Body of pancreas (tissue), 4 donors: ENCODE data around the gene HAGHL. TPM values are rescaled to one million over a fixed set of nuclear protein-coding genes. Genes with fewer than 3 reads are reported as not detected.

Experiments
- ATAC-seq: fragments of 150-250 bp; one replicate; pipeline ENCODE4 v1.9.1; 2016
- DNase-seq, 4 donors: peaks; one replicate each; pipeline ENCODE4 v3.0.0-alpha.2; 2019
- H3K27ac ChIP-seq, 4 donors: fragments of 200-600 bp; sonication (generic); 1 replicate in 3 of 4; 2 replicates in 1 of 4; pipeline versions ENCODE4 v1.5.1 to v1.6.1; 2016 to 2019; ENCODE audit warnings: mild to moderate bottlenecking in 1 of 4, mixed read lengths in 1 of 4, moderate library complexity in 1 of 4
- H3K27me3 ChIP-seq, 2 donors: fragments of 200-600 bp; sonication (generic); one replicate each; pipeline ENCODE4 v1.6.0; 2016; ENCODE audit warnings: mild to moderate bottlenecking in 1 of 2
- H3K36me3 ChIP-seq, 2 donors: fragments of 200-600 bp; sonication (generic); replicated peaks in 1 of 2; 2 replicates each; pipeline ENCODE4 v1.5.1; 2016; ENCODE audit warnings: low read depth in 2 of 2; ENCODE audit not compliant: insufficient read depth in 1 of 2
- H3K4me1 ChIP-seq: fragments of 200-600 bp; sonication (generic); one replicate; pipeline ENCODE4 v1.6.0; 2016
- H3K4me3 ChIP-seq, 2 donors: fragments of 200-600 bp; sonication (generic); 1 replicate in 1 of 2; 2 replicates in 1 of 2; pipeline ENCODE4 v1.5.1; 2016 to 2019
- H3K9me3 ChIP-seq, 3 donors: fragments of 200-600 bp; sonication (generic); 1 replicate in 2 of 3; 2 replicates in 1 of 3; pipeline ENCODE4 v1.5.1; 2016
- CTCF ChIP-seq, 7 experiments: fragments of 450-650 bp in 4 of 7; fragments of 200-600 bp in 3 of 7; sonication (generic) in 3 of 7; IDR thresholded peaks; one replicate each; pipeline ENCODE4 v1.5.1; 2016 to 2019; ENCODE audit warnings: antibody characterized with exemption in 7 of 7
- POLR2A ChIP-seq, 3 donors: fragments of 450-650 bp; IDR thresholded peaks; one replicate each; pipeline ENCODE4 v1.6.1; 2016; ENCODE audit warnings: antibody characterized with exemption in 3 of 3, mild to moderate bottlenecking in 2 of 3
- WGBS, 2 donors: methylation state at CpG; one replicate each; pipeline ENCODE4 v1.1.5; 2017; 5-methylcytosine and 5-hydroxymethylcytosine counted together
- intact Hi-C: fragments of 100-400 bp; cut with DNase I; formaldehyde crosslinking; loops from one replicate; pipeline ENCODE4 v1.15.1; 2023
- total RNA-seq, 2 donors: library from RNA; depleted of rRNA; stranded (reverse); fragments of >200 nt; gene quantifications; one replicate each; pipeline ENCODE4 v1.1.0, GENCODE V29; 2016

Gene HAGHL
- total RNA-seq, 2 donors from 2014 or later, result 2.6 TPM; not detected in 1

GRCh38 chr16:705431-706188 lies 21.3 kb upstream of the HAGHL start, which contains the start of gene FBXL16:
Gene FBXL16, minus strand, starts transcription at chr16:705801. Its CDS starts 8,396 bp downstream, at chr16:697405.
- 1% methylated on average over 85 of the region's 115 CpGs; no CpG with 5 or more reads in 1 of the 2 donors for WGBS, 2 donors
- H3K27me3 ChIP-seq, result peaks cover 0 to 65% of the 10 kb centered on the region in 2 donors

GRCh38 chr16:706189-707061 lies 20.5 kb upstream of the HAGHL start:
- TF ChIP-seq CTCF (IDR thresholded peaks at IDR 0.05) (no peak), POLR2A (IDR thresholded peaks at IDR 0.05) (no peak)
- Histone ChIP-seq H3K36me3 (no peaks in the 10 kb centered on the region), H3K27ac (no peak overlapping the region), H3K27me3 (peaks cover 0 to 65% of the 10 kb centered on the region in 2 donors), H3K4me3 (no peak overlapping the region), H3K4me1 (peaks cover 2% of the 10 kb centered on the region), H3K9me3 (no peaks in the 10 kb centered on the region)
- DNase-seq (no peak), ATAC-seq (no peak)
- WGBS, 2 donors, result 0 to 4% methylated on average over 13 to 49 of the region's 49 CpGs
- intact Hi-C loops, result loop anchor here (10.0 kb wide), 1 partner anchor 468 kb away; no protein-coding TSS in a partner anchor

More at GRCh38 chr16:705431-706188, 21.3 kb upstream of the HAGHL start, which contains the start of gene FBXL16:
- Histone ChIP-seq H3K4me3 (no peak within 1 kb of the TSS), H3K4me1 (peaks cover 6% of the 10 kb centered on the region), H3K9me3 (no peaks in the 10 kb centered on the region), H3K27ac (no peak within 1 kb of the TSS), H3K36me3 (no peaks in the 10 kb centered on the region)
- TF ChIP-seq CTCF (IDR thresholded peaks at IDR 0.05), result no peak
- no peak for TF ChIP-seq POLR2A (IDR thresholded peaks at IDR 0.05)
- DNase-seq, result no peak
- no peak for ATAC-seq
- intact Hi-C loops, result loop anchor here (10.0 kb wide), 1 partner anchor 469 kb away; no protein-coding TSS in a partner anchor

- Histone ChIP-seq H3K4me1 (peaks cover 6% of the 10 kb centered on the region), H3K9me3 (no peaks in the 10 kb centered on the region), H3K27ac (no peak overlapping the region), H3K36me3 (no peaks in the 10 kb centered on the region), H3K4me3 (no peak overlapping the region), H3K27me3 (peaks cover 0 to 58% of the 10 kb centered on the region in 2 donors)
- intact Hi-C loops, result loop anchor here (10.0 kb wide), 1 partner anchor 468 kb away; no protein-coding TSS in a partner anchor
- TF ChIP-seq CTCF (IDR thresholded peaks at IDR 0.05) (no peak), POLR2A (IDR thresholded peaks at IDR 0.05) (no peak)
- DNase-seq (no peak), ATAC-seq (no peak)
- 20 to 22% methylated on average over 4 to 14 of the region's 14 CpGs for WGBS, 2 donors
These were observed 19.8 kb upstream of the HAGHL start for GRCh38 chr16:707062-707538.

GRCh38 chr16:708019-708418 lies 18.9 kb upstream of the HAGHL start:
- Histone ChIP-seq H3K27me3 (peaks cover 0 to 50% of the 10 kb centered on the region in 2 donors), H3K9me3 (no peaks in the 10 kb centered on the region), H3K27ac (no peak overlapping the region), H3K36me3 (no peaks in the 10 kb centered on the region), H3K4me1 (peaks cover 6% of the 10 kb centered on the region), H3K4me3 (no peak overlapping the region)
- ATAC-seq (no peak), DNase-seq (no peak)
- intact Hi-C loops, result loop anchor here (10.0 kb wide), 1 partner anchor 467 kb away; no protein-coding TSS in a partner anchor
- 31 to 50% methylated on average over 3 of the region's 3 CpGs for WGBS, 2 donors
- TF ChIP-seq CTCF (IDR thresholded peaks at IDR 0.05) (no peak), POLR2A (IDR thresholded peaks at IDR 0.05) (no peak)
